Mesendoderm (in vitro differentiated cells): ENCODE results near the gene AANAT.

Source experiments
- DNase-seq: peaks from one replicate; pipeline ENCODE4 v3.0.0; 2013
- H2AK5ac ChIP-seq: 2 replicates; pipeline ENCODE4 v1.6.1; 2013; ENCODE audit warnings: low read length, inconsistent platforms
- H2BK120ac ChIP-seq: 2 replicates; pipeline ENCODE4 v1.6.1; 2013; ENCODE audit warnings: low read depth, mild to moderate bottlenecking, low read length, moderate library complexity, mixed read lengths
- H2BK15ac ChIP-seq: replicated peaks from 2 replicates; pipeline ENCODE4 v1.6.1; 2013; ENCODE audit warnings: low read depth, mild to moderate bottlenecking, moderate library complexity
- H2BK5ac ChIP-seq: 2 replicates; pipeline ENCODE4 v1.6.1; 2013; ENCODE audit warnings: low read length, inconsistent platforms
- H3K18ac ChIP-seq: 2 replicates; pipeline ENCODE4 v1.6.1; 2013; ENCODE audit warnings: mild to moderate bottlenecking, low read length, mixed read lengths
- H3K23ac ChIP-seq: one replicate; pipeline ENCODE4 v1.6.1; 2013; ENCODE audit warnings: low read length
- H3K27ac ChIP-seq: 2 replicates; pipeline ENCODE4 v1.5.1; 2013; ENCODE audit warnings: low read depth, mild to moderate bottlenecking, inconsistent platforms, low read length, moderate library complexity
- H3K27me3 ChIP-seq: 2 replicates; pipeline ENCODE4 v1.6.1; 2013; ENCODE audit warnings: low read length, control low read depth, mild to moderate bottlenecking, inconsistent platforms; ENCODE audit not compliant: insufficient read depth, poor library complexity
- H3K36me3 ChIP-seq: 2 replicates; pipeline ENCODE4 v1.6.1; 2013; ENCODE audit warnings: low read length, inconsistent platforms; ENCODE audit not compliant: control insufficient read depth, insufficient read depth
- H3K4ac ChIP-seq: one replicate; pipeline ENCODE4 v1.6.1; 2013; ENCODE audit warnings: low read depth, mild to moderate bottlenecking, low read length, moderate library complexity
- H3K4me1 ChIP-seq: 2 replicates; pipeline ENCODE4 v1.6.1; 2013; ENCODE audit warnings: low read depth, low read length, inconsistent platforms; ENCODE audit not compliant: control insufficient read depth
- H3K4me2 ChIP-seq: 2 replicates; pipeline ENCODE4 v1.6.1; 2013; ENCODE audit warnings: low read length
- H3K4me3 ChIP-seq: 2 replicates; pipeline ENCODE4 v1.5.1; 2013; ENCODE audit warnings: mild to moderate bottlenecking, low read length
- H3K56ac ChIP-seq: one replicate; pipeline ENCODE4 v1.6.1; 2013; ENCODE audit warnings: low read length
- H3K79me1 ChIP-seq: 2 replicates; pipeline ENCODE4 v1.6.1; 2013; ENCODE audit warnings: low read length, inconsistent platforms
- H3K79me2 ChIP-seq: 2 replicates; pipeline ENCODE4 v1.6.1; 2013; ENCODE audit warnings: mild to moderate bottlenecking, low read length; ENCODE audit not compliant: control insufficient read depth, insufficient read depth
- H3K9ac ChIP-seq: 2 replicates; pipeline ENCODE4 v1.6.1; 2013; ENCODE audit warnings: low read length, inconsistent platforms
- H4K5ac ChIP-seq: one replicate; pipeline ENCODE4 v1.6.1; 2013; ENCODE audit warnings: low read length
- H4K8ac ChIP-seq: one replicate; pipeline ENCODE4 v1.6.1; 2013; ENCODE audit warnings: low read depth, mild to moderate bottlenecking, control low read depth, low read length, moderate library complexity
- WGBS: extraction: QIAGEN DNeasy Blood & Tissue Kit; methylation state at CpG from one replicate; pipeline ENCODE4 v1.1.7; 2013; ENCODE audit warnings: low lambda C conversion rate, missing lambda C conversion rate; ENCODE audit not compliant: insufficient coverage; ENCODE audit errors: extremely low coverage; 5-methylcytosine and 5-hydroxymethylcytosine counted together

Gene AANAT

GRCh38 chr17:76491271-76492122 lies 24.1 kb downstream of the AANAT start:
- no peak overlapping the region for H4K8ac ChIP-seq
- no CpG with 5 or more reads among the region's 17 CpGs for WGBS
- no peaks in the 10 kb centered on the region for H3K79me1 ChIP-seq
- H3K23ac ChIP-seq: no peak overlapping the region
- H2BK120ac ChIP-seq: no peak overlapping the region
- H4K5ac ChIP-seq: no peak overlapping the region
- no peak overlapping the region for H3K56ac ChIP-seq
- no peak overlapping the region for H3K18ac ChIP-seq
- H3K4me3 ChIP-seq: no peak overlapping the region
- peaks cover 5% of the 10 kb centered on the region for H3K4me1 ChIP-seq
- no peak overlapping the region for H3K4me2 ChIP-seq
- no peaks in the 10 kb centered on the region for H3K36me3 ChIP-seq
- no peak overlapping the region for H3K4ac ChIP-seq
- no peak for DNase-seq
- H2BK5ac ChIP-seq: no peak overlapping the region
- no peak overlapping the region for H2AK5ac ChIP-seq
- no peak overlapping the region for H3K9ac ChIP-seq
- no peaks in the 10 kb centered on the region for H3K79me2 ChIP-seq
- no peaks in the 10 kb centered on the region for H3K27me3 ChIP-seq
- H2BK15ac ChIP-seq: no peak overlapping the region
- H3K27ac ChIP-seq: no peak overlapping the region

GRCh38 chr17:76492123-76492988 lies 25.0 kb downstream of the AANAT start:
- Histone ChIP-seq H3K27ac (no peak overlapping the region), H2BK120ac (no peak overlapping the region), H3K79me2 (no peaks in the 10 kb centered on the region), H3K36me3 (no peaks in the 10 kb centered on the region), H3K4me3 (no peak overlapping the region), H2AK5ac (no peak overlapping the region), H3K27me3 (no peaks in the 10 kb centered on the region), H4K8ac (no peak overlapping the region), H3K4ac (no peak overlapping the region), H3K4me2 (no peak overlapping the region), H3K23ac (no peak overlapping the region), H3K4me1 (peaks cover 5% of the 10 kb centered on the region), H2BK15ac (no peak overlapping the region), H3K56ac (no peak overlapping the region), H3K18ac (no peak overlapping the region), H2BK5ac (no peak overlapping the region), H3K79me1 (no peaks in the 10 kb centered on the region), H4K5ac (no peak overlapping the region), H3K9ac (no peak overlapping the region)
- no peak for DNase-seq
- no CpG with 5 or more reads among the region's 11 CpGs for WGBS

GRCh38 chr17:76492989-76493501 lies 25.6 kb downstream of the AANAT start:
- Histone ChIP-seq H3K23ac (no peak overlapping the region), H4K5ac (no peak overlapping the region), H3K4ac (no peak overlapping the region), H3K27me3 (no peaks in the 10 kb centered on the region), H3K27ac (no peak overlapping the region), H2BK5ac (no peak overlapping the region), H3K18ac (no peak overlapping the region), H3K79me1 (no peaks in the 10 kb centered on the region), H3K56ac (peak overlapping the region; percentile 31), H3K36me3 (no peaks in the 10 kb centered on the region), H3K4me1 (peaks cover 5% of the 10 kb centered on the region), H3K4me3 (no peak overlapping the region), H4K8ac (no peak overlapping the region), H3K9ac (peak overlapping the region; percentile 31), H2BK15ac (no peak overlapping the region), H3K4me2 (no peak overlapping the region), H3K79me2 (no peaks in the 10 kb centered on the region), H2AK5ac (no peak overlapping the region), H2BK120ac (no peak overlapping the region)
- WGBS: no CpG with 5 or more reads among the region's 15 CpGs
- no peak for DNase-seq

- Histone ChIP-seq H3K23ac (no peak overlapping the region), H2BK15ac (no peak overlapping the region), H3K79me2 (no peaks in the 10 kb centered on the region), H3K36me3 (no peaks in the 10 kb centered on the region), H4K5ac (no peak overlapping the region), H2AK5ac (no peak overlapping the region), H3K4me2 (no peak overlapping the region), H3K4me1 (peaks cover 8% of the 10 kb centered on the region), H3K9ac (peak overlapping the region; percentile 31), H3K79me1 (peaks cover 1% of the 10 kb centered on the region), H2BK5ac (no peak overlapping the region), H3K4me3 (no peak overlapping the region), H3K18ac (no peak overlapping the region), H3K27me3 (no peaks in the 10 kb centered on the region), H3K27ac (no peak overlapping the region), H3K56ac (peak overlapping the region; percentile 31), H4K8ac (no peak overlapping the region), H2BK120ac (no peak overlapping the region), H3K4ac (no peak overlapping the region)
- no peak for DNase-seq
- no CpG with 5 or more reads among the region's 21 CpGs for WGBS
Measured at GRCh38 chr17:76493505-76494167, 26.2 kb downstream of the AANAT start.

GRCh38 chr17:76495663-76496400 lies 28.4 kb downstream of the AANAT start:
- Histone ChIP-seq H4K5ac (no peak overlapping the region), H3K79me2 (peaks cover 2% of the 10 kb centered on the region), H3K56ac (no peak overlapping the region), H3K9ac (no peak overlapping the region), H3K27ac (no peak overlapping the region), H2BK15ac (no peak overlapping the region), H3K18ac (no peak overlapping the region), H3K4ac (no peak overlapping the region), H3K23ac (no peak overlapping the region), H2AK5ac (no peak overlapping the region), H3K4me2 (no peak overlapping the region), H3K4me1 (peaks cover 20% of the 10 kb centered on the region), H3K36me3 (no peaks in the 10 kb centered on the region), H3K27me3 (no peaks in the 10 kb centered on the region), H2BK5ac (no peak overlapping the region), H3K79me1 (peaks cover 7% of the 10 kb centered on the region), H3K4me3 (no peak overlapping the region), H2BK120ac (no peak overlapping the region), H4K8ac (no peak overlapping the region)
- no peak for DNase-seq
- WGBS: no CpG with 5 or more reads among the region's 16 CpGs
